RWPE2 (cell line): Measurements from ENCODE around the gene CTNNA2.

ENCODE experiments used
- ATAC-seq: fragments of 200-7000 bp; cut with Tn5 transposase; 3 replicates; pipeline ENCODE4 v1.9.1; 2021; ENCODE audit warnings: low read depth
- DNase-seq: peaks from one replicate; pipeline ENCODE4 v3.0.0-alpha.2; 2020; ENCODE audit warnings: low spot score
- H3K27ac ChIP-seq: fragments of 450-650 bp; 2 replicates; pipeline ENCODE4 v1.5.1; 2017; ENCODE audit warnings: mild to moderate bottlenecking; ENCODE audit not compliant: poor library complexity, severe bottlenecking
- H3K27me3 ChIP-seq: fragments of 250-450 bp; sonication (Bioruptor Pico); 2 replicates; pipeline ENCODE4 v1.5.1; 2021; ENCODE audit warnings: mild to moderate bottlenecking, moderate library complexity; ENCODE audit not compliant: insufficient read depth, poor library complexity, severe bottlenecking
- H3K36me3 ChIP-seq: fragments of 250-450 bp; sonication (Bioruptor Pico); 2 replicates; pipeline ENCODE4 v1.5.1; 2020; ENCODE audit warnings: low read depth, mild to moderate bottlenecking, moderate library complexity
- H3K4me1 ChIP-seq: fragments of 250-450 bp; sonication (Bioruptor Pico); 2 replicates; pipeline ENCODE4 v1.5.1; 2021; ENCODE audit warnings: mild to moderate bottlenecking, moderate library complexity; ENCODE audit not compliant: insufficient read depth, poor library complexity, severe bottlenecking
- H3K4me3 ChIP-seq: fragments of 250-450 bp; sonication (Bioruptor Pico); 2 replicates; pipeline ENCODE4 v1.5.1; 2021; ENCODE audit warnings: mild to moderate bottlenecking, moderate library complexity; ENCODE audit not compliant: severe bottlenecking
- H3K9me3 ChIP-seq: fragments of 250-450 bp; sonication (Bioruptor Pico); 2 replicates; pipeline ENCODE4 v1.5.1; 2021; ENCODE audit warnings: mild to moderate bottlenecking, moderate library complexity; ENCODE audit not compliant: severe bottlenecking
- TF ChIP-seq, protein P1 (sequence below): fragments of 450-650 bp; IDR thresholded peaks from one replicate; pipeline ENCODE4 v1.5.1; 2017; ENCODE audit warnings: mild to moderate bottlenecking, moderate library complexity; ENCODE audit not compliant: poor library complexity, severe bottlenecking

CTNNA2 gene

DNA sequence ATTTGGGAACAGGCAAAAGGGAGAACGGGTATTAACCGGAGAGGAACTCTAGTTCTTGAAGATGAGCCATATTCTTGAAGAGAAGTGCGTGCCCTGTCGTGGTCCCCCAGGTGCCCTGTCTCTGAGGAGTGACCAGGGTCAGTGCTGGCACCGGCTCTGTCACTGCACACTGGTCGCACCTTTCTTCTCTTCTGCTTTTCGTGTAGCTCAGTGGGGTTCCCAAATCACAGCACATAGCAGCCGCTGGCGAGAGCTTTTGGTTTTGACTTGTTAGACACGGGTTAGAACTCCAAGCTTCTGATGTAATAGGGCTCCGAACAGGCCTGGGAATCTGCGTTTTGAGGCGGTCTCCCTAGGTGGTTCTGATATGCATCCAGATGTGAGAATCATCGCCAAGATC, 810.1 kb downstream of the CTNNA2 start:
- no peak for DNase-seq
- ATAC-seq = no peak
- H3K27ac ChIP-seq = no peak overlapping the region
- H3K9me3 ChIP-seq = no peaks in the 10 kb centered on the region
- H3K4me3 ChIP-seq = no peak overlapping the region
- no peaks in the 10 kb centered on the region for H3K36me3 ChIP-seq
- H3K4me1 ChIP-seq = no peaks in the 10 kb centered on the region
- H3K27me3 ChIP-seq = peaks cover 75% of the 10 kb centered on the region
- TF ChIP-seq, protein P1, sequence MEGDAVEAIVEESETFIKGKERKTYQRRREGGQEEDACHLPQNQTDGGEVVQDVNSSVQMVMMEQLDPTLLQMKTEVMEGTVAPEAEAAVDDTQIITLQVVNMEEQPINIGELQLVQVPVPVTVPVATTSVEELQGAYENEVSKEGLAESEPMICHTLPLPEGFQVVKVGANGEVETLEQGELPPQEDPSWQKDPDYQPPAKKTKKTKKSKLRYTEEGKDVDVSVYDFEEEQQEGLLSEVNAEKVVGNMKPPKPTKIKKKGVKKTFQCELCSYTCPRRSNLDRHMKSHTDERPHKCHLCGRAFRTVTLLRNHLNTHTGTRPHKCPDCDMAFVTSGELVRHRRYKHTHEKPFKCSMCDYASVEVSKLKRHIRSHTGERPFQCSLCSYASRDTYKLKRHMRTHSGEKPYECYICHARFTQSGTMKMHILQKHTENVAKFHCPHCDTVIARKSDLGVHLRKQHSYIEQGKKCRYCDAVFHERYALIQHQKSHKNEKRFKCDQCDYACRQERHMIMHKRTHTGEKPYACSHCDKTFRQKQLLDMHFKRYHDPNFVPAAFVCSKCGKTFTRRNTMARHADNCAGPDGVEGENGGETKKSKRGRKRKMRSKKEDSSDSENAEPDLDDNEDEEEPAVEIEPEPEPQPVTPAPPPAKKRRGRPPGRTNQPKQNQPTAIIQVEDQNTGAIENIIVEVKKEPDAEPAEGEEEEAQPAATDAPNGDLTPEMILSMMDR = no peak

DNA sequence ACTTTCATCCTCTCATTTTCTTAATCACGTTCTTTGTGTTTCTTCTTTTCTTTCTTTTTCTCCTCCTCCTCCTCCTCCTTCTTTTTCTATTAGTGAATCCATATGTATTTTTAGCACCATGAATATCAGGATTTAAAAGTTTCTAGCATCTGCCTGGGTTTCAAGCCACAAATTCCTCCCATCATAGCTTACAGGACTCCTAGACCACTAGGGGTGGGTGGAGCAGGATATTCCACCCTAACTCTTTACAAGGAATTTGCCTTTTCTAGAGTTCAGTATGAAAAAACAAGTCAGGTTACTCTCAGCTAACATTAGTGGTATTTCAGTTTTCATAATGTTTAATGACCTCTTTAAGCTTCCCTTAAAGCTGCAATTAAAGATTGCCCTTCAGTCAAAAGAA, 810.8 kb downstream of the CTNNA2 start:
- no peak for ATAC-seq
- H3K36me3 ChIP-seq = no peaks in the 10 kb centered on the region
- H3K27me3 ChIP-seq = peaks cover 69% of the 10 kb centered on the region
- no peak overlapping the region for H3K4me3 ChIP-seq
- no peak for DNase-seq
- TF ChIP-seq, protein P1 = no peak
- no peak overlapping the region for H3K27ac ChIP-seq
- no peaks in the 10 kb centered on the region for H3K9me3 ChIP-seq
- H3K4me1 ChIP-seq = no peaks in the 10 kb centered on the region

DNA sequence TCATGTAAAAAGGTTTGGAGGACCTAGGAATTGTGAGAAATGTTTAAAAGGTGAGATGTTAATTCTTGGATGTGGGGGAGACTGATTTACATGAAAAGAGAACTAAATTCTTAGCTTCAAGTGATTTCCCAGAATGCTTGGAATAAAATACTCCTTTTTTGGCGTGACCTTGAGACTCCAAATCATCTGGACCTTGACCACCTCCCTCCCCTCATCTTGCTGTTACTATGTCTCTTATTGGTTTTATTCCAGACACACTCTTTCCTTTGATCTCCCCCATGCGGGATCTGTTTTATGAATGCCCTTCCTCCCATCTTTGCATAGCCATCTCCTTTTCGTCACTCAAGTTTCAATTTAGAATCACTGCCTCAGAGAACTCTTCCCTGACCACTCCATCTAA, 811.7 kb downstream of the CTNNA2 start:
- H3K36me3 ChIP-seq = no peaks in the 10 kb centered on the region
- no peaks in the 10 kb centered on the region for H3K9me3 ChIP-seq
- H3K4me3 ChIP-seq = no peak overlapping the region
- no peak overlapping the region for H3K27ac ChIP-seq
- H3K27me3 ChIP-seq = peaks cover 68% of the 10 kb centered on the region
- DNase-seq (no peak), ATAC-seq (no peak)
- TF ChIP-seq, protein P1 = no peak
- no peaks in the 10 kb centered on the region for H3K4me1 ChIP-seq

DNA sequence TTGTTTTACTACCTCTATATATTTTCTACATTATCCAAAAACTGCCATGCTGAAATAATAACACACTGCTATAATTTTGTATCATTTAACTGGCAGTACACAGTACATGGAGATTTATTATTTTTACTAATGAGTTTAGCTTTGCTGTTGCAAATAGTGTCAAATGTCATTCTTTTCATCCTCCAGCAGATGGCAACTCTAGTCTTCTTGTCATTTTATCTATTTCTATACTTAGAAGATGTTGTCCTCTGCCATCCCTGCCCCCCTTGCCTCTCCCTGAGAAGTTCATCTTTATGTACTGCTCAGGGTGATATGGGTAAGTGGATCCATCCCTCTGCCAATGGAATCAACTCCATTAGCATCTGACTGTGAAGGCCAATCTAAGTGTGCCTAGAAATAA, 813.4 kb downstream of the CTNNA2 start:
- DNase-seq (no peak), ATAC-seq (peak; percentile 27; the same call in 1 of the 3 replicates)
- peaks cover 51% of the 10 kb centered on the region for H3K27me3 ChIP-seq

DNA sequence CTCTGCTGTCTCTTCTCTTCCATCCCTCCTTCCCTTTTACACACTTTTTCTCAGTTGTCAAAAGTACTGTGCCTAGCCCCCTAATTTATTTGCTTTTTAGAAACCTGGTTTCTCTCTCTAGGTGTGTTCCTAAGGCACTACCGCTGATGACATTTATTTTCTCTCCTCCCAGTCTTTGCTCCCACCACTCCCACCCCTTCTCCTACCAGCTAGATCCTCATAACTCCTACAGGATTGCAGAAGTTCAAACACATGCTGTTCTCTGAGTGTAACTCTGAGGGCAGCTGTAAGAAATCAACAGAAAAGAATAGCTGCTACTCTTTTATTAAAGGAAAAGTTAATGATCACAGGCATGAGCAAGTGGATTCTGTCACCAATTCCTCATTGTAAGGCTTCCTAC, 814.0 kb downstream of the CTNNA2 start:
- TF ChIP-seq, protein P1 = no peak
- no peaks in the 10 kb centered on the region for H3K36me3 ChIP-seq
- DNase-seq = no peak
- H3K27me3 ChIP-seq = peaks cover 45% of the 10 kb centered on the region
- H3K4me3 ChIP-seq = no peak overlapping the region
- no peaks in the 10 kb centered on the region for H3K9me3 ChIP-seq
- H3K4me1 ChIP-seq = no peaks in the 10 kb centered on the region
- no peak overlapping the region for H3K27ac ChIP-seq
- no peak for ATAC-seq

More for the DNA sequence above, 813.4 kb downstream of the CTNNA2 start:
- H3K4me3 ChIP-seq = no peak overlapping the region
- H3K4me1 ChIP-seq = no peaks in the 10 kb centered on the region
- no peak overlapping the region for H3K27ac ChIP-seq
- TF ChIP-seq, protein P1 = peak; percentile 60
- H3K36me3 ChIP-seq = no peaks in the 10 kb centered on the region
- no peaks in the 10 kb centered on the region for H3K9me3 ChIP-seq
